Measurements from ENCODE around the gene CACNB4.

DNA sequence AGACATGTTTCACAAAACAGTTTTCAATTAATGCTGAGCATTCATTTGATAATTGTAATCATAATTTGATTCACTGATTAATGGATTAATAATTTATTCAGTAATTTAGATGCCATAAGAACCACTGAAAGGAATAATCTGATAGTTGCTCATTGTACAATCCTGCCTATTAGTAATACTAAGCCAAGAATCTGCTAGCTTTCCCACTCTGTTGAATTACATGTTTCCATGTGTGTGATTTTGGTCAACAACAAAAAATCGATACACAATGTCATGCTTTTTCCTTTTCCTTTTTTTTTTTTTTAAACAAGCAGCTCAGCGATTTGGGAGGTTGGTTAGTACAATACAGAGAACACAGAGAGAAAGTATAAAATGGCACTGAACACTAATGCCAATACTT lies 296.5 kb downstream of the CACNB4 start:
- TF ChIP-seq, protein P1, sequence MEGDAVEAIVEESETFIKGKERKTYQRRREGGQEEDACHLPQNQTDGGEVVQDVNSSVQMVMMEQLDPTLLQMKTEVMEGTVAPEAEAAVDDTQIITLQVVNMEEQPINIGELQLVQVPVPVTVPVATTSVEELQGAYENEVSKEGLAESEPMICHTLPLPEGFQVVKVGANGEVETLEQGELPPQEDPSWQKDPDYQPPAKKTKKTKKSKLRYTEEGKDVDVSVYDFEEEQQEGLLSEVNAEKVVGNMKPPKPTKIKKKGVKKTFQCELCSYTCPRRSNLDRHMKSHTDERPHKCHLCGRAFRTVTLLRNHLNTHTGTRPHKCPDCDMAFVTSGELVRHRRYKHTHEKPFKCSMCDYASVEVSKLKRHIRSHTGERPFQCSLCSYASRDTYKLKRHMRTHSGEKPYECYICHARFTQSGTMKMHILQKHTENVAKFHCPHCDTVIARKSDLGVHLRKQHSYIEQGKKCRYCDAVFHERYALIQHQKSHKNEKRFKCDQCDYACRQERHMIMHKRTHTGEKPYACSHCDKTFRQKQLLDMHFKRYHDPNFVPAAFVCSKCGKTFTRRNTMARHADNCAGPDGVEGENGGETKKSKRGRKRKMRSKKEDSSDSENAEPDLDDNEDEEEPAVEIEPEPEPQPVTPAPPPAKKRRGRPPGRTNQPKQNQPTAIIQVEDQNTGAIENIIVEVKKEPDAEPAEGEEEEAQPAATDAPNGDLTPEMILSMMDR (conservative IDR thresholded peaks at IDR 0.05; ENCODE audit: low read depth, low read length) = no peak
- TF ChIP-seq POLR2A (IDR thresholded peaks at IDR 0.05; ENCODE audit: low read depth, low read length) (no peak), MXI1 (IDR thresholded peaks at IDR 0.05; ENCODE audit: borderline replicate concordance, low read depth, low read length) (no peak)
